HepG2 (cell line): ENCODE results near the gene WDHD1. TPM values are rescaled to one million over a fixed set of nuclear protein-coding genes. Genes with fewer than 3 reads are reported as not detected.

Experiments
- BCL3 ChIP-seq: sonication (generic); formaldehyde crosslinking; IDR thresholded peaks from 2 replicates; pipeline ENCODE4 v1.5.1; 2020; ENCODE audit warnings: mild to moderate bottlenecking, missing genetic modification reagents, moderate library complexity
- CC2D1A ChIP-seq: sonication (generic); formaldehyde crosslinking; IDR thresholded peaks from 2 replicates; pipeline ENCODE4 v1.8.1; 2023; ENCODE audit warnings: mild to moderate bottlenecking, missing genetic modification reagents
- CCDC6 ChIP-seq: sonication (generic); formaldehyde crosslinking; IDR thresholded peaks from 2 replicates; pipeline ENCODE4 v1.8.1; 2022; ENCODE audit warnings: mild to moderate bottlenecking, missing genetic modification reagents, moderate library complexity
- E2F1 ChIP-seq: sonication (generic); formaldehyde crosslinking; IDR thresholded peaks from 2 replicates; pipeline ENCODE4 v1.5.0; 2020; ENCODE audit warnings: missing genetic modification reagents
- HOXA5 ChIP-seq: sonication (generic); formaldehyde crosslinking; IDR thresholded peaks from 2 replicates; pipeline ENCODE4 v1.4.0; 2020; ENCODE audit warnings: missing genetic modification reagents
- IRF1 ChIP-seq: sonication (generic); formaldehyde crosslinking; IDR thresholded peaks from 2 replicates; pipeline ENCODE4 v1.4.0; 2020; ENCODE audit warnings: low read depth, mild to moderate bottlenecking, missing genetic modification reagents
- JUNB ChIP-seq: sonication (generic); formaldehyde crosslinking; IDR thresholded peaks from 2 replicates; pipeline ENCODE4 v1.8.0; 2022; ENCODE audit warnings: missing genetic modification reagents, mild to moderate bottlenecking, borderline replicate concordance
- NFE2L1 ChIP-seq: sonication (generic); formaldehyde crosslinking; IDR thresholded peaks from 2 replicates; pipeline ENCODE4 v1.4.0; 2020; ENCODE audit warnings: missing genetic modification reagents, mild to moderate bottlenecking, borderline replicate concordance
- POLR2G ChIP-seq: fragments of 200-400 bp; formaldehyde crosslinking; IDR thresholded peaks from 2 replicates; pipeline ENCODE4 v1.6.1; 2018; ENCODE audit warnings: mild to moderate bottlenecking, low read depth, low read length, moderate library complexity
- RBFOX2 ChIP-seq: fragments of 200-400 bp; formaldehyde crosslinking; IDR thresholded peaks from 2 replicates; pipeline ENCODE4 v1.6.1; 2017; ENCODE audit warnings: low read depth, mild to moderate bottlenecking, low read length
- SMAD3 ChIP-seq: sonication (generic); formaldehyde crosslinking; IDR thresholded peaks from 2 replicates; pipeline ENCODE4 v1.4.0; 2020; ENCODE audit warnings: missing genetic modification reagents
- SOX13 ChIP-seq, 3 experiments: fragments of 450-650 bp in 1 of 3; sonication (generic) in 1 of 3; formaldehyde crosslinking in 1 of 3; IDR thresholded peaks in 2 of 3; conservative IDR thresholded peaks in 1 of 3; 2 replicates each; pipeline versions ENCODE4 v1.5.0 to v1.6.1; 2016 to 2020; ENCODE audit warnings: antibody characterized with exemption in 1 of 3, mild to moderate bottlenecking in 1 of 3, missing compliant biosample characterization in 1 of 3, missing genetic modification reagents in 1 of 3, moderate library complexity in 1 of 3
- SRSF1 ChIP-seq: fragments of 200-400 bp; formaldehyde crosslinking; optimal IDR thresholded peaks from 2 replicates; pipeline ENCODE3; 2017; ENCODE audit warnings: mild to moderate bottlenecking, low read depth, low read length, moderate library complexity
- SSRP1 ChIP-seq: IDR thresholded peaks from 2 replicates; pipeline ENCODE4 v1.6.1; 2016; ENCODE audit warnings: control low read depth
- TARDBP ChIP-seq: sonication (generic); formaldehyde crosslinking; IDR thresholded peaks from 2 replicates; pipeline ENCODE4 v1.8.0; 2022; ENCODE audit warnings: mild to moderate bottlenecking, missing genetic modification reagents
- ZNF282 ChIP-seq: fragments of 450-650 bp; IDR thresholded peaks from 2 replicates; pipeline ENCODE4 v1.6.1; 2018; ENCODE audit not compliant: partially characterized antibody
- ZNF430 ChIP-seq: sonication (generic); formaldehyde crosslinking; IDR thresholded peaks from 2 replicates; pipeline ENCODE4 v1.9.0; 2021; ENCODE audit warnings: mild to moderate bottlenecking, missing genetic modification reagents
- ZNF644 ChIP-seq: IDR thresholded peaks from 2 replicates; pipeline ENCODE4 v1.6.1; 2016; ENCODE audit warnings: low read depth
- ZNF713 ChIP-seq: sonication (generic); formaldehyde crosslinking; IDR thresholded peaks from 2 replicates; pipeline ENCODE4 v1.4.0; 2020; ENCODE audit warnings: mild to moderate bottlenecking, missing genetic modification reagents
- ZNF749 ChIP-seq: sonication (generic); formaldehyde crosslinking; IDR thresholded peaks from 2 replicates; pipeline ENCODE4 v1.8.0; 2022; ENCODE audit warnings: mild to moderate bottlenecking, missing genetic modification reagents, moderate library complexity, borderline replicate concordance
- ZNF879 ChIP-seq: sonication (generic); formaldehyde crosslinking; IDR thresholded peaks from 2 replicates; pipeline ENCODE4 v1.8.1; 2023; ENCODE audit warnings: missing genetic modification reagents
- polyA plus RNA-seq, 8 experiments: library from polyadenylated mRNA; depleted of rRNA in 3 of 8; stranded (reverse) in 7 of 8; unstranded in 1 of 8; fragments of >200 nt; fragmentation: Illumina TruSeq in 4 of 8; extraction: Trizol in 4 of 8; gene quantifications; 2 replicates each; pipeline versions ENCODE4 v1.2.1 to v1.2.3, GENCODE V29; 2011 to 2016; ENCODE audit warnings: low read depth in 4 of 8, missing spikeins in 1 of 8, mixed read lengths in 1 of 8; ENCODE audit not compliant: insufficient read depth in 1 of 8
- total RNA-seq, 5 experiments: library from RNA; depleted of rRNA; stranded (reverse); fragments of >200 nt; fragmentation: Illumina TruSeq; extraction: Trizol; gene quantifications; 2 replicates each; pipeline ENCODE4 v1.2.3, GENCODE V29; 2016; ENCODE audit warnings: low read depth in 1 of 5
- TF ChIP-seq, protein P1 (sequence below): conservative IDR thresholded peaks from 2 replicates; pipeline ENCODE4 v1.6.1; 2018; ENCODE audit warnings: missing genetic modification reagents
- TF ChIP-seq, protein P2 (sequence below): sonication (generic); formaldehyde crosslinking; IDR thresholded peaks from 2 replicates; pipeline ENCODE4 v1.4.0; 2020; ENCODE audit warnings: missing genetic modification reagents

The WDHD1 gene
- total and polyA plus RNA-seq, 2 of the 13 experiments (the other 11 are each of a cell fraction or from before 2014, with no cell fraction given), result 5.5 to 27.5 TPM

- TF ChIP-seq IRF1 (CRISPR knock-in tag) (no peak), ZNF879 (CRISPR knock-in tag) (no peak; the same call in 1 of the 2 replicates), HOXA5 (0 out of 2 replicates have a peak, but pooled peaks have one; percentile 34), BCL3 (CRISPR knock-in tag) (peak; percentile 40; the same call in 1 of the 2 replicates), NFE2L1 (no peak), E2F1 (CRISPR knock-in tag) (0 out of 2 replicates have a peak, but pooled peaks have one; percentile 3), JUNB (CRISPR knock-in tag) (no peak), RBFOX2 (peak; percentile 96), SOX13 (IDR thresholded peaks at IDR 0.05) (no peak), SOX13 (CRISPR knock-in tag; conservative IDR thresholded peaks at IDR 0.05 in 1 of 2, IDR thresholded peaks at IDR 0.05 in 1 of 2) (no peak; a peak in 1 of 4 replicates), CCDC6 (no peak; the same call in 1 of the 2 replicates), CC2D1A (CRISPR knock-in tag) (0 out of 2 replicates have a peak, but pooled peaks have one; percentile 66), ZNF749 (CRISPR knock-in tag) (no peak), SMAD3 (no peak), TARDBP (no peak; the same call in 1 of the 2 replicates), ZNF430 (CRISPR knock-in tag) (peak; percentile 91), POLR2G (peak; percentile 99), SSRP1 (CRISPR knock-in tag) (0 out of 2 replicates have a peak, but pooled peaks have one; percentile 50), SRSF1 (peak; percentile 43), ZNF713 (CRISPR knock-in tag) (no peak), ZNF644 (CRISPR knock-in tag) (0 out of 2 replicates have a peak, but pooled peaks have one; percentile 13), ZNF282 (no peak)
- TF ChIP-seq, protein P1, sequence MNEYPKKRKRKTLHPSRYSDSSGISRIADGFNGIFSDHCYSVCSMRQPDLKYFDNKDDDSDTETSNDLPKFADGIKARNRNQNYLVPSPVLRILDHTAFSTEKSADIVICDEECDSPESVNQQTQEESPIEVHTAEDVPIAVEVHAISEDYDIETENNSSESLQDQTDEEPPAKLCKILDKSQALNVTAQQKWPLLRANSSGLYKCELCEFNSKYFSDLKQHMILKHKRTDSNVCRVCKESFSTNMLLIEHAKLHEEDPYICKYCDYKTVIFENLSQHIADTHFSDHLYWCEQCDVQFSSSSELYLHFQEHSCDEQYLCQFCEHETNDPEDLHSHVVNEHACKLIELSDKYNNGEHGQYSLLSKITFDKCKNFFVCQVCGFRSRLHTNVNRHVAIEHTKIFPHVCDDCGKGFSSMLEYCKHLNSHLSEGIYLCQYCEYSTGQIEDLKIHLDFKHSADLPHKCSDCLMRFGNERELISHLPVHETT (CRISPR knock-in tag), result no peak
- TF ChIP-seq, protein P2, sequence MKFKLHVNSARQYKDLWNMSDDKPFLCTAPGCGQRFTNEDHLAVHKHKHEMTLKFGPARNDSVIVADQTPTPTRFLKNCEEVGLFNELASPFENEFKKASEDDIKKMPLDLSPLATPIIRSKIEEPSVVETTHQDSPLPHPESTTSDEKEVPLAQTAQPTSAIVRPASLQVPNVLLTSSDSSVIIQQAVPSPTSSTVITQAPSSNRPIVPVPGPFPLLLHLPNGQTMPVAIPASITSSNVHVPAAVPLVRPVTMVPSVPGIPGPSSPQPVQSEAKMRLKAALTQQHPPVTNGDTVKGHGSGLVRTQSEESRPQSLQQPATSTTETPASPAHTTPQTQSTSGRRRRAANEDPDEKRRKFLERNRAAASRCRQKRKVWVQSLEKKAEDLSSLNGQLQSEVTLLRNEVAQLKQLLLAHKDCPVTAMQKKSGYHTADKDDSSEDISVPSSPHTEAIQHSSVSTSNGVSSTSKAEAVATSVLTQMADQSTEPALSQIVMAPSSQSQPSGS, result no peak; the same call in 1 of the 2 replicates
Observed at GRCh38 chr14:54902521-54903420, 124.1 kb downstream of the WDHD1 start, which contains the start of gene GCH1 (continued).
